HG02798 (cell line): ENCODE measurements around the gene COL23A1.
"Not testable (repeated sequence)": the region's sequence is repeated elsewhere in the genome, so short reads cannot be mapped to it uniquely, and the experiment has no call there.

Experiments used
- ATAC-seq: cut with Tn5 transposase; IDR thresholded peaks from one replicate; pipeline ENCODE4 v1.9.1; 2021; ENCODE audit warnings: mild to moderate bottlenecking; ENCODE audit not compliant: unreplicated experiment, poor library complexity

Gene COL23A1

GRCh38 chr5:178319541-178320041 is 270.6 kb downstream of the COL23A1 start:
- no peak for ATAC-seq

GRCh38 chr5:178318893-178319292 is 271.3 kb downstream of the COL23A1 start:
- ATAC-seq = no peak

GRCh38 chr5:178318382-178318781 is 271.8 kb downstream of the COL23A1 start:
- ATAC-seq = no peak

- ATAC-seq = not testable (repeated sequence)
These were observed 272.5 kb downstream of the COL23A1 start for GRCh38 chr5:178317727-178318126.

- no peak for ATAC-seq
These were observed 275.0 kb downstream of the COL23A1 start for GRCh38 chr5:178314961-178315820.

- no peak for ATAC-seq
These were observed 276.0 kb downstream of the COL23A1 start for GRCh38 chr5:178314061-178314660.

- no peak for ATAC-seq
These were observed 276.9 kb downstream of the COL23A1 start for GRCh38 chr5:178313316-178313715.

- no peak for ATAC-seq
These were observed 277.3 kb downstream of the COL23A1 start for GRCh38 chr5:178312880-178313282.

GRCh38 chr5:178310130-178310865 is 279.9 kb downstream of the COL23A1 start:
- no peak for ATAC-seq

- no peak for ATAC-seq
These were observed 280.8 kb downstream of the COL23A1 start for GRCh38 chr5:178309271-178310013.

GRCh38 chr5:178308541-178309092 is 281.6 kb downstream of the COL23A1 start:
- ATAC-seq = no peak

- no peak for ATAC-seq
These were observed 282.7 kb downstream of the COL23A1 start for GRCh38 chr5:178307267-178308045.

- no peak for ATAC-seq
These were observed 283.6 kb downstream of the COL23A1 start for GRCh38 chr5:178306430-178307225.

- no peak for ATAC-seq
These were observed 284.4 kb downstream of the COL23A1 start for GRCh38 chr5:178305801-178306200.

GRCh38 chr5:178304761-178305645 is 285.2 kb downstream of the COL23A1 start:
- ATAC-seq = no peak

- ATAC-seq = no peak
These were observed 286.2 kb downstream of the COL23A1 start for GRCh38 chr5:178304016-178304415.

GRCh38 chr5:178302321-178302720 is 287.9 kb downstream of the COL23A1 start:
- ATAC-seq = not testable (repeated sequence)
